NCI-H526 treated with DMSO at 0.1 percent for 48 hours (cell line): ENCODE measurements around the gene MGMT.

ENCODE experiments used
- DNase-seq: peaks from one replicate; lab custom pipeline; 2025; lab: John Stamatoyannopoulos, UW

The MGMT gene

DNA sequence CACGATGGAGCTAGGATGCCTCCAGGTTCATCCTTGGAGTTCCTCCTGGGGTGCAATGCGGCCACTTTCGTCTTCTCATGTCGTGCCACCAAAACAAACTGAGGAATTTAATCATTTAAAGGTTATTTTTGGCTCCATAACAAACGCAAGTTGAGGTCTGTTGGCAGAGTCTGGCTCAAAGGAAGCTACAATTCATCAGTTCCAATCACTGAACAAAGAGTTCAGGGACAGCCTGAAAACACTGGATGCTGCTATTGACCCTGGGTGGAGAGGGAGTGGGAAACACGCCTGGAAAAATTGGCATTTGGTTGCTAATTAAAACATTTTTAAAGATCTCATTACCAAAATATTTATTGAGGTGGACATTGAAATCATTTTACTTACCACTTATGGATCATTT is 11.4 kb upstream of the MGMT start:
- no peak for DNase-seq

DNA sequence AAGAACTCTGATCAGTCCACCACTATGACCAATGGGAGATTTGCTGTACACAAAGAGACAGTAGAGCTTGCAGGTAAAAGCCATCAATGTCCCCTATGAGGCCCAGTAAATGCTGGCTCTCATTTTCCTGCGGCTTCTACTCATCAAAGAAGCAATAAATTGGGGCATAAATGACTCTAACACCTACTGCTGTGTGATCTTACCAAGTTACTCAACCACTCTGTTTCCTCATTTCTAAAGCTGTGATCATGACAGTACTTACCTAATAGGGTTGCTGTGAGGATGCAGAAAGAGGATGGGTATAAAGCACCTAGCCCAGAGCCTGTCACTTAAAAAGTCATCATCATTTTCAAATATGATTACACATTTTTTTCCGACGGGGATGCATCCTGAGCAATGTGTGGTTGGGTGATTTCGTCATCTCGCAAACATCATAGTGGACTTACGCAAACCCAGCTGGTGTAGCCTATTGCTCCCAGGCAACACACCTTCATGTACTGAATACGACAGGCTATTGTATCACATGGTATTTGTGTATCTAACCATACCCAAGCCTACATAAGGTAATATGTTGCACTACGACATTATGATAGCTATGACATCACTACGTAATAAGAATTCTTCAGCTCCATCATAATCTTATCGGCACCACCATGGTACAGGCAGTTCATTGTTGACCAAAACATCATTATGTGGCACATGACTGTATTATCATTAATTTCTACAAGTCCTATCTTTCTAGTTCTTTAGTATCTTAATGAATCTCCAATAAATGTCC is 7.1 kb upstream of the MGMT start:
- DNase-seq: no peak

DNA sequence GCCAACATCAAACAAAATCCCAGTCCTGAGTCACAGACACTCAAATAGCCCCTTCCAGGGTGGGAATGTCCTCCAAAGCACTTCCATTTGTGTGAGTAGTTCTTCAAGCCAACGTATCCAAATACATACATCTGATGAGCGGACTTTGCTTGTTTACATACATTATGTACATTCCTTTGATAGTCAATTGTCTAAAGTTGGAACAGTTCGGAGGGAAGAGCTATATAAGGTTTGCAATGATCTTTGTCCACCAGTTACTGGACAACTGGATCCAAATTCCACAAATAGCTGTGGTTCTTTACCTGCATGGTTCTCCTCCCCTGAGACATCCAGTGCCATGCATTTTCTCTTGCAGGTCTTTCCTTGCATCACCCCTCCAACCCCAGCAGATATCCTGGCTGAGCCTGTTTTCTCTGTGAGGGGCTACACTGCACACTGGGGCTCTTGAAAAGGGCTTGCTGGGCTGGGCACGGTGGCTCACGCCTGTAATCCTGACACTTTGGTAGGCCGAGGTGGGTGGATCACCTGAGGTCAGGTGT is 4.7 kb upstream of the MGMT start:
- no peak for DNase-seq

DNA sequence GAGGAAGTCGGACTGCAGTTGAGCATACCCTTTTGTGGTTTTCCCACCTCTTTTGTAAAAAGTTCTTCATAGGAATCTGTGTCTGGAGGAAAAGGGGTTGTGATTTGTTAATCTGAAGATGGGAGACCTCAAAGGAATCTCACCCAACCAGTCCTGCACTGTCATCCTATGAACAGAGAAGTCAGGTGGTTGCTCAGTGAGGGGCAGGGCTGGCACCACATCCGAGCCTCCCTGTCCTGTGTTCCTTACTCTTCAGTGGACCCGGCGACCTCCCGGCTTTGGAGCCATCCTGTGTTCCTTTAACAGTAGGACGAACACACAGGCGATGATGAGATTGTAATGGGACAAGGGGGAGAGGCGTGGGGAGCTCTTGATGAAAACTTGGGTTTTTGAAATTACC is 2.8 kb upstream of the MGMT start:
- peak; percentile 19 for DNase-seq

DNA sequence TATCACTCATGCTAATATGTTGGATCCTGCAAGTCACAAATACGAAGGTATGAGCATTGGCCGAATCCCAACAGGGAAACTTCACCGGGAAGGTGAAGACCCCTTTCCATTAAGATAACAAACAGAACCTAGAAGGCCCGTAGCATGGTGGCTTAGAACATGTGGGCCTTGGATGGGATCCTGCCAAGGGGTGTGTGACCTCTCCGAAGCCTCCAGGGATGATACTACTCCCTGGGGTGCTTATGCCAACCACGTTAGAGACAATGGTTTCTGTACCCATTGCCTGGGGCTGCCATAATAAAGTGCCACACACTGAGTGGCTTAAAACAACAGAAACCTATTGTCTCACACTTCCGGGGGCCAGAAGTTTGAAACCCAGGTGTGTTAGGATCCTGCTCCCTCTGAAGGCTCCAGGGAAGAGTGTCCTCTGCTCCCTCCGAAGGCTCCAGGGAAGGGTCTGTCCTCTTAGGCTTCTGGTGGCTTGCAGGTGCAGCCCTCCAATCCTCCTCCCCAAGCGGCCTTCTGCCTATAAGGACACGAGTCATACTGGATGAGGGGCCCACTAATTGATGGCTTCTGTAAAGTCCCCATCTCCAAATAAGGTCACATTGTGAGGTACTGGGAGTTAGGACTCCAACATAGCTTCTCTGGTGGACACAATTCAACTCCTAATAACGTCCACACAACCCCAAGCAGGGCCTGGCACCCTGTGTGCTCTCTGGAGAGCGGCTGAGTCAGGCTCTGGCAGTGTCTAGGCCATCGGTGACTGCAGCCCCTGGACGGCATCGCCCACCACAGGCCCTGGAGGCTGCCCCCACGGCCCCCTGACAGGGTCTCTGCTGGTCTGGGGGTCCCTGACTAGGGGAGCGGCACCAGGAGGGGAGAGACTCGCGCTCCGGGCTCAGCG is 992 bp upstream of the MGMT start:
- DNase-seq: no peak

DNA sequence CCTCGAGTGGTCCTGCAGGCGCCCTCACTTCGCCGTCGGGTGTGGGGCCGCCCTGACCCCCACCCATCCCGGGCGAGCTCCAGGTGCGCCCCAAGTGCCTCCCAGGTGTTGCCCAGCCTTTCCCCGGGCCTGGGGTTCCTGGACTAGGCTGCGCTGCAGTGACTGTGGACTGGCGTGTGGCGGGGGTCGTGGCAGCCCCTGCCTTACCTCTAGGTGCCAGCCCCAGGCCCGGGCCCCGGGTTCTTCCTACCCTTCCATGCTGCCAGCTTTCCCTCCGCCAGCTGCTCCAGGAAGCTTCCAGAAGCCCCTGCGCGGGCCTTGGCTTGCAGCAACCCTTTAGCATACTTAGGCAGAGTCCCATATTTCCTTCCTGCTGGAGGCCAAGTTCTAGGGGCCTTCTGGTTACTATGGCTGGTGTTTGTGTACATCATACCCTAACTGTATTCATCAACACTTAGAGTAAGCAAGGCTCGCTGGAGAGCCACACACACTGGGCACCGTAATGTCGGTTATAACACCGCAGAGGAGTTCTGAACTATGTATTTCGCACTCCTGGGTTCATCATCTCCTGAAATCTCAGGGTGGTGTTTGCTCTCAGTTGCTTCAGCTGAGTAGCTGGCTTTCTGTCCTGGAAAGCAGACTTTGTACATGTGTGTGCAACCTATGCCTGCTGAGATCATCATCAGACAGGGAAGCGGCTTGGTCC is 471 bp downstream of the MGMT start:
- DNase-seq: no peak

DNA sequence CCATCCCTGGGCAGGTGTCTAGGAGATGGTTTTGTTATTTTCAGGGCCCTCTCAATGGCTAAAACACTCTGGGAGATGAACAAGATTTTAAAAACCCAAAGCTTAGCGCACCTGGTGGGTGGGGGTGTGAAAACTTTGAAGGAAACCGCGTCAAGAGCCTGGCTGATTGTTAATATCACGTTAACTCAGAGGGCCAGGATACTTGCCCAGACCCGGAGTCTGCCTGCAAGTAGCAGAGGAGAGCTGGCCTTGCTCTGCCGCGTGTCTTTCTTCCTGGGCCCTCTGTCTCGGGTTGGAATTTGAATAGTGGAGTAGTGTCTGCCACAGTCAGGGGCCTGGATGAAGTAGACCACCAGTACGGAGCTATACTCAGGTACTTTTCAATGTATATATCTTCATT is 1.1 kb downstream of the MGMT start:
- no peak for DNase-seq

DNA sequence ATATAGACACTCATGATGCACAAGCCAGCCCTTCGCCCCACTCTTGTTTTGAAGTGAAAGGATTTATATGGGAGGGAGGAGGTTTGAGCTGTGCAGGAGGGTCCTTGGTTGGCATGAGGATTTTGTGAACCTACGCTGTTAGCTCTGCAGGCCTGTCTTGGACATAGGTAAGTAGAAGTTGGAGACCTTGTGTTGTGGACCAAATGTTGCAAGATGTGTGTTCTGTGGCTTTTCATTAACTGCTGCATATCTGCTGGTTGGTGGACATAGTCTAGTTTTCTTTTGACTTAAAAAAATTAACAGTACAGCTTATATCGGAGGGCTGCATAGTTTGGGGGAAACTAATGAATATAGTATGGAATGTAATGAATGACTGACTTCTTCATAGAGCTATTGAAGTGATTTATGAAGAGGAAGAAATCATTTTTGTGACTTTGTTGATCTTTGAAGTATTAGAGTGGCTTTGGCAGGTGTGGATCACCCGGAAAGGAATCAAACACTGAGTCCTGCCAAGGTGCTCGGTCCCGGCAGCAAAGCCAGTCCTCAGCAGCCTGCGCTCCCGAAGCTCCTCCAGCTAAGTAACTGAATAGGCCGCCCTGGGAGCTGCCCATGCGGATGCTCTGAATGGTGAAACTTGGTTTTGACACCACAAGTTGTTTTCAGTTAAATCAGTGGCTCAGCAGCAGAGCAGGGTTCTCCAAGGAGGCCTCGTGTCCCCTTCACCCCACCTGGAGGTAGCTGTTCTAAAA is 3.2 kb downstream of the MGMT start:
- DNase-seq: no peak

DNA sequence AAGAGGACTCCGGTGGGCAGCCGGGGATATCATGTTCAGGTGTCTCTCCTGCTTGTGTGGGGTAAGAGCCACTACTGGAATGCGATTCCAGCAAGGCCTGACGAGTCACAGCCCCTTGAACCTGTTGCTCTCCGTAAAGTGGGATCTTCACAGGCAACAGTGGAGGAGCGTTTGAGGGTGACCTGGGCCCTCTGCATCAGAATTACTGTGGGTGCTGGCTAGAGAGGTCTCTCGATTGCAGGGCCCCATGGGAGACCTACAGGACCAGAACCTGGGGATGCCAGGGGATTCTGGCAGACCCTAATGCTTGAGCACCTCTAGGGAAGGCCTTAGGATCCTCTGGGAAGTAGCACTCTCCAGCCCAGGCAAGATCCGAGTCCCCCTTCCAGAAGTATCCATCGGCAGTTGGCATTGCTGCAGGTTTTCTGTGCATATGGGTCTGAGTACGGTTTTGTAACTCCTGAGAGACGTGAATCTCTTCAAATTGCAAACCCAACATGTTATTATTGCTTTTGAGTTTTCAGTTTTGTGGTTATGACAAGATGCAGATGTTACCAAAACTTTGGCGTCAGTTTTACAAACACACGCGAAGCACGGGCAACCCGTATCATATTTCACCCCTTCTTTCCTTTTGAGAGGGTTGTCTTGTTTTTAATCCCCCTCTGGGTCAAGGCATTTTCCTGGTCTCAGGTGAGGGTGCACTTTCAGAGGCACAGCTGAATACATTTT is 4.6 kb downstream of the MGMT start:
- no peak for DNase-seq

DNA sequence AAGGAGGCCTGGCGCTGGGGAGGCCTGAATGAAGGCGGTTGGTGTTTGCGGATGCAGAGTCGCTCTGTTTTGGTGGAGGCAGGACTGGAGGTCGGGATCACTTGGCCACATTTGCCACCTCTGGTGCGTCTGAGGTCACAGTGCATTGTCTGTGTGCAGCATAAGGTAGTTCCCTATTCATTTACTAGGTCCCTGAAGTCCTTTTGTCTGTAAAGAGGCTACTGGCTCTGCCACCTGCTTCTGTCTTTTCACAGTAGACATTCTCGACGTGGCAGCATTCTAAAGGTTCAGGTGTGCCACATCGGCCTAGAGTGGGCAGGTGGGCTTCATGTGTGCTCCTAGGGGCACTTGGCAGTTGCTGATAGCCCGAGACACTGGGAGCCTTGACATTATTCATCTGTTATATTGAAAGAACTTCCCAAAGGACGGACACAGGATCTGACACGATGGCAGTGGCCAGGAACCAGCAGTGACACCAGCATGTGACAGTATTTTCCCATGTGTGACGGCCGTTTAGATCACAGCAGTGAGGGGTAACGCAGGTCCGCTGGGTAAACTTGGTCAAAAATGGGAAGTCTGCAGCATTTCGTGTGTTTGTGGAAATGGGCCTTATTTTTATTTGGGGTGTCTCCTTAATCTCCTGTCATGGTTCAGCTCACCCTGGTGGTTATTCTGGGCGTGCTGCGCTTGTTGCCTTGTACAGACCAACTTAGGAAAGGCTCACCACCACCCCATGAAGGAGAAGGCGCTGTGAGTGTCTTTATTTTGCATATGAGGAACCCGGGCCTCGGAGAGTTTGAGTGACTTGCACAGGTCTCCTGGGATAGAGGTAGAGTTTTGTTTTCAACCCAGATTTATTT is 5.9 kb downstream of the MGMT start:
- no peak for DNase-seq

DNA sequence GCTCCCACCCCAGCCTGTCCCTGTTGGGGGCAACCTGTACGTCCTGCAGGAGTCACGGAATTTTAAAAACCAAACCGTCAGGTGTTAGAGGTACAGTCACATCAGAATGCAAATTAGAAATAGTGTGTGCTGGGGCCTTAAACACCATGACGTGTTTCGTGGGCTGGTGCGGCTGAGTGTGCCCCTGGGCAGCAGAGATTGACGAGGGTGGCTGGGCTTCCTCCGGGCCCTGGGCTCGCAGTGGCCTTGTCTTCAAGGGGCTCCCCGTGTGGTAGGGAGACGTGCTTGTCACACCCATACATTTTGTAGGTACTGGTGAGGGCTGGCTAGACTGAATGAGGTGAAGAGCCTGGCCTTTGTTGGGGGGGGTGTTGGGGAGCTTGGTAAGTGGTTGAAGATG is 7.6 kb downstream of the MGMT start:
- DNase-seq: no peak

DNA sequence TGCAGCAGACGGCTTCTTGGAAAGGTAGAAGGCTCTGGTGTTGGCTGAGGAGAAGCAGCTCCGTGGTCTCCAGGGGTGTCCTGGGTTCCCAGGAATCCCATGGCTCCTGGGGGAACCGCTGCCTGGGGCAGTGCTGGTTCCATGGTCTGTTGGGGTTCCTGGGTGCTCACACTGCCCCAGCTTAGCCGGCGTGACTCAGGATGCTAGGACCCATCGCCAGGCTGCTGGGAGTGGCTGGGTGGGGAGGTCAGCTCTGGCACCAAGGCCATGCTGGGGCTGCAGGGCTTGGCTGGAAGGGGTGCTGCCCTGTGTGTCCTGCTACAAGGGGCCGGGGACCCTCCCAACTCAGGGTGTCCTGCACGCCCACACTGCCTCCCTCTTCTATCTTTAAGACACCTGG is 9.4 kb downstream of the MGMT start:
- DNase-seq: no peak

DNA sequence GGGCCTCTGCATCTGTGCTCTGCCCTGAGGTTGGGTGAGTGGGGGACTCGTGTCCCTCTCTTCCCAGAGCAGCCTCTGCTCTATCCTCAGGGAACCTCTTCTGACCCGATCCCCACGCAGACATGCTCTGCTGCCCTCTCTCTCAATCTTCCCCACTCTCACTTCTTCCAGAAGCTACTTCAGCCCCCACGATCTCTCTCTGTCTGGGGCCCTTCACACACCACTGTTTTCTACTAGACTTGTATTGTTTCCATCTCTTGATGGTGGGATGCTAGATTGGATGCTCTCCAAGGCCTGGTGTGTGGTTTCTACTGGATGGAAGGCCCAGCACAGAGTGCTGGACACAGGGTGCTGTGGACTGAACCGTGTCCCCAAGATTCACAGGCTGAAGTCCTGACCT is 10.0 kb downstream of the MGMT start:
- DNase-seq: no peak

DNA sequence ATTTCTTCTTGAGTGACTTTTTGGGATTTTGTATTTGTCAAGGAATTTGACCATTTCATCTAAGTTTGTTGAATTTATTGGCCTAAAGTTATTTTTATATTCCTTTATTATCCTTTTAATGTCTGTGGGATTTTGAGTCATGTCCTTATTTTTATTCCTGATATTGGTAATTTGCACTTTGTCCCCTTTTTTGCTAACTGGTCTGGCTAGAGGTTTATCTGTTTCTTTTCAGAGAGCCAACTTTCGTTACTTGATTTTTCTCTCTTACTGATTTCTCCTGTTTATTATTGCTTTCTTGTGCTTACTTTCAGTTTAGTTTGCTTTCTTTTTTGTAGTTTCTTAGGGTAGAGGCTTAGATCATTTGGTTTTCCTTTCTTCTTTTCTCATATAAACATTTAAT is 14.6 kb downstream of the MGMT start:
- no peak for DNase-seq

DNA sequence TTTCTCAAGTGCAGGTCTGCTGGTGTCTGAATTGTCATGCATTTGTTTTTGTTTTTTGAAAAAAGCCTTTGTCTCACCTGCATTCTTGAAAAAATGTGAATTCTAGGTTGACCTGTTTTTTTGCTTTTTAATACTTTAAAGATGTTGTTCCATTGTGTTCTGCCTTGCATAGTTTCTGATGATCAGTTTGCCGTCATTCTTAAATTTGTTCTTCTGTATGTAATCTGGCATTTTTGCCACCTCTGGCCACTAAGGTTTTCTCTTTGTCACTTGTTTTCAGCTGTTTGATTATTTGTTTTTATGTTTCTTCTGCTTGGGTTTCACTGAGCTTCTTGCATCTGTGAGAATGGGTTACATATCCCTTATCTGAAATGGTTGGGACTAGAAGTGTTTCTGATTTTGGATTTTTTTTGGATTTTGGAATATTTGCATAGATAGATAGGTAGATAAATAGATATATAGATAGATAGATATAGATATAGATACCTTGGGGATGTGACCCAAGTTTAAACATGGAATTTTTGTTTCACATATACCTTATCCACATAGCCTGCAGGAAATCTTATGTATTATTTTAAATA is 16.5 kb downstream of the MGMT start:
- no peak for DNase-seq

DNA sequence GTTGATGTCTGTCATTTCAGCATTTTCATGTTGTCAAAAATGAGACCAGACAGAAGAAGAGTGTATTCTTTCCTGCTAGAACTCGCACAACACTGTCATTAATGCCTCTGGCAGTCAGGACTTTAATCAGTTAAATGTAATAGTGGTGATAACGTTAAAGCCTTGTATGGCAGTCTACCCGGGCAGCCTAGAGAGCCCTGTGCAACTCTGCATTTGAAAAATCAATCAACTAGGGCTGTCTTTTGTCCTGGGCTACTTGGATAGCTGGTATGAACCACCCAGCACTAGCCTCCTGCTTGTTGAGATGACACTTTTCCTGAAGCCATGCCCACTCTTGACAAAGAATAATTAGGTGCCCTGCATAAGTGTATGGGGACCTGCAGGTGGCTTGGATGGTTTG is 19.8 kb downstream of the MGMT start:
- DNase-seq: no peak

DNA sequence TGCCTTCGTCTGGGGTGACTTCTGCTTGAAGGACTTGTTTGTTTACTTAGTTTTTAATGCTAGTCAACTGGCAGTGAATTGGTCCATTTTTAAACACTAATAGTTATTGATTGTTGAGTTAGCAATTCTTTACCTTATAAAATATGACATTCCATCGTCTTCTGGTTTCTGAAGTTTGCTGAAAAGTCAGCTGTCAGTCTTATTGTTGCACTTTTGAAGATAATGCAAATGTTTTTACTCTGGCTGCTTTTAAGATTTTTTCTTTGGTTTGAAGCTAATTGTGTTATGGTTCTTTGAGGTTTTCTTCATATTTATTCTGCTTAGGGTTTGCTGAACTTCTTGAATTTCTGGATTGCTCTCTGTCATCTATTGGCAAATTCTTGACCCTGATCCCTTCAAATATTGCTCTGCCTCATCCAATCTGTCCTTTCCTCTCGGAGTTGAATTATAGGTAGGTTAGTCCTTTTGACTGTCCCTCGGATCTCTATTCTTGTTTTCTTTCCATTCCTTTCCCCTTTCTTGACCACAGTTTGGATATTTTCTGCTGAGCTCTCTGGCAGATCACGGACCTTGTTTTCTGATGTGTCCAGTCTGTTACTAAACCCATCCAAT is 24.2 kb downstream of the MGMT start:
- DNase-seq: no peak

DNA sequence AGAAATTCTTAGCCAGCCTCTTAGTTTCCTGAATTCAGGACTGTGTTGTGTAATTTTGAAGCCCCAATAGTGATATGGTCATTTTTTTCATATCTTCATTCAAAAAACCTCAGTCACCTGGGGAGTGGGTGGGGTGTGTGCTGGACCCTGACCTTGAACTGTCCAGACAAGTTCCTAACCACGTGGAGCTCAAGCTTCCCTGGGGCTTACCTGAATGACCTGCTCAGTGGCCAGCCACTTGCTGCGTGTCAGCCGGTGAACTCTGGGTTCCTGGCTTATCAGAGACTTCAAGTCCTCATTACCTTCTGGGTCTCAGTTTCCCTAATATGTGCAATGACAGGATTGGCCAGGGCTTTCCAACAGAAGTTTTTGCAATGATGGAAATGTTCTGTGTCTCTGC is 27.1 kb downstream of the MGMT start:
- no peak for DNase-seq

DNA sequence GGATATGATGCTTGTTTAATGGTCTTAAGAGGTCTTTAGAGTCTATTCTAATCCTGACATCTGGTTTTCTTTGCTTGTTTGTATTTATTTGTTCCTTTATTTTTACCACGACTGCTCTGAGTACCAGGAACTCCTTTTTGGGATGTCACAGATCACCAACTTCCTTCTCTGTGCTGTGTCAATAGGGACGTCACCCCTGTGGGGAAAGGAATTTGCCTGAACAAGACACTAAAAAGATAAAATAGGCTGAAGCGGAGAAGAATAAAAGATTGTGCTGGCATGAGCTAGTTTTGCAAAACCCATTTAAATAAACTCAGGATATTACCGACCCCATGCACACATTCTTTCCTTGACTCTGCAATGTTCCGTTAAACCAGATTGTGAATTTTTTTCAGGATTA is 27.7 kb downstream of the MGMT start:
- DNase-seq: no peak
